Stomach (tissue), 4 donors: ENCODE data around the gene UST.

Experiments
- CTCF ChIP-seq, 7 experiments: fragments of 450-650 bp in 4 of 7; fragments of 200-600 bp in 3 of 7; sonication (generic) in 3 of 7; IDR thresholded peaks; one replicate each; pipeline ENCODE4 v1.5.1; 2016 to 2019; ENCODE audit warnings: antibody characterized with exemption in 7 of 7, control low read depth in 2 of 7, mild to moderate bottlenecking in 1 of 7
- EP300 ChIP-seq: sonication (generic); formaldehyde crosslinking; IDR thresholded peaks from one replicate; pipeline ENCODE4 v1.6.1; 2017; ENCODE audit warnings: antibody characterized with exemption
- POLR2A ChIP-seq, 4 donors: fragments of 450-650 bp; IDR thresholded peaks; one replicate each; pipeline ENCODE4 v1.6.1; 2016; ENCODE audit warnings: antibody characterized with exemption in 4 of 4, control low read depth in 2 of 4, mild to moderate bottlenecking in 1 of 4, moderate library complexity in 1 of 4

GRCh38 chr6:149077208-149077607 is 330.4 kb downstream of the UST start:
- TF ChIP-seq CTCF (IDR thresholded peaks at IDR 0.05) (no peak), EP300 (no peak), POLR2A (IDR thresholded peaks at IDR 0.05) (no peak)
